ENCODE results near the gene LSM6. TPM values are rescaled to one million over a fixed set of nuclear protein-coding genes. Genes with fewer than 3 reads are reported as not detected.

Gene LSM6
- total RNA-seq, 4 donors from 2014 or later, result 17.2 to 34.6 (median 23.0) TPM

- WGBS, 2 donors, result 76 to 83% methylated on average over 3 of the region's 3 CpGs
- no peak overlapping the region for H3K4me3 ChIP-seq (ENCODE audit: low read depth, poor library complexity, severe bottlenecking)
- TF ChIP-seq POLR2A (IDR thresholded peaks at IDR 0.05), result no peak
- no peak for TF ChIP-seq CTCF (IDR thresholded peaks at IDR 0.05)
- DNase-seq (ENCODE audit: low spot score in 2 of 2), result no peak
- intact Hi-C loops (cut with DNase I; ENCODE audit: low total_unique reads), result no loop called here
Observed at GRCh38 chr4:146170149-146170548, 5.4 kb upstream of the LSM6 start.

GRCh38 chr4:146176891-146177290 is 1.4 kb downstream of the LSM6 start:
- no peak for DNase-seq (ENCODE audit: low spot score in 2 of 2)
- no peak overlapping the region for H3K4me3 ChIP-seq (ENCODE audit: low read depth, poor library complexity, severe bottlenecking)
- TF ChIP-seq POLR2A (IDR thresholded peaks at IDR 0.05) (no peak), CTCF (IDR thresholded peaks at IDR 0.05) (no peak)
- intact Hi-C loops (cut with DNase I; ENCODE audit: low total_unique reads), result no loop called here
- WGBS, 2 donors, result 75 to 87% methylated on average over 2 of the region's 2 CpGs

GRCh38 chr4:146178126-146178525 is 2.6 kb downstream of the LSM6 start:
- no peak for DNase-seq (ENCODE audit: low spot score in 2 of 2)
- TF ChIP-seq CTCF (IDR thresholded peaks at IDR 0.05) (no peak), POLR2A (IDR thresholded peaks at IDR 0.05) (no peak)
- WGBS, 2 donors, result 87 to 92% methylated on average over 8 of the region's 8 CpGs
- H3K4me3 ChIP-seq (ENCODE audit: low read depth, poor library complexity, severe bottlenecking), result no peak overlapping the region
- intact Hi-C loops (cut with DNase I; ENCODE audit: low total_unique reads), result no loop called here

GRCh38 chr4:146179784-146180370 is 4.4 kb downstream of the LSM6 start:
- no peak for DNase-seq (ENCODE audit: low spot score in 2 of 2)
- TF ChIP-seq CTCF (IDR thresholded peaks at IDR 0.05) (no peak), POLR2A (IDR thresholded peaks at IDR 0.05) (no peak)
- 42 to 62% methylated on average over 7 of the region's 7 CpGs for WGBS, 2 donors
- H3K4me3 ChIP-seq (ENCODE audit: low read depth, poor library complexity, severe bottlenecking), result no peak overlapping the region
- intact Hi-C loops (cut with DNase I; ENCODE audit: low total_unique reads), result no loop called here

- no peak for DNase-seq (ENCODE audit: low spot score in 2 of 2)
- intact Hi-C loops (cut with DNase I; ENCODE audit: low total_unique reads), result no loop called here
- WGBS, 2 donors, result 98 to 100% methylated on average over 3 of the region's 3 CpGs
Observed at GRCh38 chr4:146182443-146182842, 6.9 kb downstream of the LSM6 start.

More at GRCh38 chr4:146182443-146182842, 6.9 kb downstream of the LSM6 start:
- no peak overlapping the region for H3K4me3 ChIP-seq (ENCODE audit: low read depth, poor library complexity, severe bottlenecking)
- TF ChIP-seq CTCF (IDR thresholded peaks at IDR 0.05) (no peak), POLR2A (IDR thresholded peaks at IDR 0.05) (no peak)

Data from lower leg skin (tissue), 4 donors.